OCI-LY3 (cell line): ENCODE measurements around the gene MYO15A.

Experiments
- H2AFZ ChIP-seq: fragments of 200-600, 300-600 bp; shearing (Covaris generic); 2 replicates; pipeline ENCODE4 v1.6.0; 2014; ENCODE audit warnings: antibody characterized with exemption, low read depth, low read length
- H3K27ac ChIP-seq: fragments of 200-600, 300-600 bp; sonication (generic); 2 replicates; pipeline ENCODE4 v1.5.1; 2014; ENCODE audit warnings: mild to moderate bottlenecking, low read length, moderate library complexity, mixed read lengths
- H3K27me3 ChIP-seq: fragments of 200-600, 300-600 bp; sonication (generic); 2 replicates; pipeline ENCODE4 v1.6.1; 2014; ENCODE audit warnings: low read depth, low read length, mixed read lengths
- H3K36me3 ChIP-seq: fragments of 200-600, 300-600 bp; sonication (generic); replicated peaks from 2 replicates; pipeline ENCODE3; 2014; ENCODE audit warnings: low read depth, low read length, mixed read lengths
- H3K4me1 ChIP-seq: fragments of 300-600, 200-600 bp; sonication (generic); 2 replicates; pipeline ENCODE4 v1.6.1; 2014; ENCODE audit warnings: low read length, mixed read lengths
- H3K4me2 ChIP-seq: fragments of 200-600, 300-600 bp; sonication (generic); 2 replicates; pipeline ENCODE4 v1.6.1; 2014; ENCODE audit warnings: low read length, mixed read lengths
- H3K4me3 ChIP-seq: fragments of 300-600, 200-600 bp; sonication (generic); 2 replicates; pipeline ENCODE4 v1.5.1; 2014; ENCODE audit warnings: antibody characterized with exemption, mild to moderate bottlenecking, low read length, moderate library complexity
- H3K79me2 ChIP-seq: fragments of 300-600, 200-600 bp; shearing (Covaris generic); 2 replicates; pipeline ENCODE4 v1.6.1; 2014; ENCODE audit warnings: mild to moderate bottlenecking, low read length, mixed read lengths
- H3K9ac ChIP-seq: fragments of 300-600, 200-600 bp; shearing (Covaris generic); 2 replicates; pipeline ENCODE4 v1.6.0; 2014; ENCODE audit warnings: mild to moderate bottlenecking, low read length, moderate library complexity
- H3K9me3 ChIP-seq: fragments of 200-600, 300-600 bp; shearing (Covaris generic); 2 replicates; pipeline ENCODE4 v1.6.1; 2014; ENCODE audit warnings: low read length, mixed read lengths; ENCODE audit not compliant: insufficient read depth
- H4K20me1 ChIP-seq: fragments of 200-600, 300-600 bp; sonication (generic); 2 replicates; pipeline ENCODE4 v1.6.1; 2016; ENCODE audit warnings: low read length, mixed read lengths; ENCODE audit not compliant: insufficient read depth
- CTCF ChIP-seq: fragments of 200-600, 300-600 bp; sonication (generic); IDR thresholded peaks from 2 replicates; pipeline ENCODE4 v1.5.1; 2014; ENCODE audit warnings: antibody characterized with exemption, low read length, low read depth
- EZH2phosphoT487 ChIP-seq: fragments of 200-600 bp; shearing (Covaris generic); IDR thresholded peaks from 2 replicates; pipeline ENCODE4 v1.6.1; 2018; ENCODE audit warnings: antibody characterized with exemption, mixed run types, low read depth

Gene MYO15A

GRCh38 chr17:18183334-18184142 lies 75.0 kb downstream of the MYO15A start, which contains the start of gene ALKBH5:
Gene ALKBH5 (plus strand): TSS chr17:18183828. CDS start chr17:18184244, 416 bp downstream.
- Histone ChIP-seq H3K79me2 (peaks cover 45% of the 10 kb centered on the region), H3K4me2 (peak within 1 kb of the TSS; percentile 80), H3K4me1 (peaks cover 24% of the 10 kb centered on the region), H2AFZ (no peak within 1 kb of the TSS), H3K9ac (peak within 1 kb of the TSS; percentile 72), H4K20me1 (peaks cover 33% of the 10 kb centered on the region), H3K4me3 (peak within 1 kb of the TSS; percentile 84), H3K36me3 (no peaks in the 10 kb centered on the region), H3K9me3 (no peaks in the 10 kb centered on the region), H3K27me3 (no peaks in the 10 kb centered on the region), H3K27ac (peak within 1 kb of the TSS; percentile 89)
- TF ChIP-seq EZH2phosphoT487: no peak
- no peak for TF ChIP-seq CTCF

GRCh38 chr17:18184143-18185031 lies 75.8 kb downstream of the MYO15A start:
- Histone ChIP-seq H3K9me3 (no peaks in the 10 kb centered on the region), H3K9ac (peak overlapping the region; percentile 70), H2AFZ (no peak overlapping the region), H3K27me3 (no peaks in the 10 kb centered on the region), H3K27ac (peak overlapping the region; percentile 89), H3K79me2 (peaks cover 51% of the 10 kb centered on the region), H3K36me3 (no peaks in the 10 kb centered on the region), H3K4me2 (peak overlapping the region; percentile 80), H4K20me1 (peaks cover 33% of the 10 kb centered on the region), H3K4me3 (peak overlapping the region; percentile 84), H3K4me1 (peaks cover 24% of the 10 kb centered on the region)
- no peak for TF ChIP-seq EZH2phosphoT487
- no peak for TF ChIP-seq CTCF

DNA sequence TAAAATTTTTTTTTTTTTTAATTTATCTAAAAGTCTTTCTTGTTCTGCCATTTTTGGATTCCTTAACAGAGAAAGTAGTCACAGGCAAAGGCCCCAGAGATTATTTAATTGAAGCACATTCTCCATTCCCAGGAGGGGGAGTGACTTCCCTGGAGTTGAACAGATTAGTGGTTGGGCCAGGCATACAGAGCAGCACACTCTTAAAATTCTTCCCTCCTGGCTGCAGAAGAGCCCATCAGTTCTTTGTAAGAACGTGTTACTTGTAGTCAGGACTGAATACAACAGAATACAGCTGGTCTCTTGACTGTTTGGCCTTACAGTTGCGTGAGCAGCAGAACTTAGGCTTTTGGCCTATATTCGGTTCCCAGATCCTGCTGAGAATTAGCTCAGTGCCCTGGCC lies 76.8 kb downstream of the MYO15A start:
- H3K4me1 ChIP-seq: peaks cover 24% of the 10 kb centered on the region
- H2AFZ ChIP-seq: no peak overlapping the region
- no peaks in the 10 kb centered on the region for H3K9me3 ChIP-seq
- TF ChIP-seq CTCF (no peak), EZH2phosphoT487 (no peak)
- H3K79me2 ChIP-seq: peaks cover 58% of the 10 kb centered on the region
- peak overlapping the region; percentile 70 for H3K9ac ChIP-seq
- H4K20me1 ChIP-seq: peaks cover 33% of the 10 kb centered on the region
- H3K27ac ChIP-seq: no peak overlapping the region
- H3K4me3 ChIP-seq: peak overlapping the region; percentile 84
- no peaks in the 10 kb centered on the region for H3K27me3 ChIP-seq
- H3K4me2 ChIP-seq: peak overlapping the region; percentile 80
- no peaks in the 10 kb centered on the region for H3K36me3 ChIP-seq
